Measurements from ENCODE around the gene USP49.

- TF ChIP-seq GATA2 (IDR thresholded peaks at IDR 0.05; ENCODE audit: low read depth, low read length) (no peak), GATA3 (IDR thresholded peaks at IDR 0.05; ENCODE audit: low read depth, low read length) (no peak)
These were observed 131.7 kb downstream of the USP49 start for GRCh38 chr6:41763470-41763869.
